PC-9 (cell line): ENCODE data around the gene COL10A1.

Source experiments
- CTCF ChIP-seq: fragments of 200-600 bp; sonication (generic); conservative IDR thresholded peaks from 2 replicates; pipeline ENCODE4 v1.6.1; 2017; ENCODE audit warnings: mixed run types, antibody characterized with exemption, mild to moderate bottlenecking, moderate library complexity
- EZH2 ChIP-seq: fragments of 200-600 bp; sonication (generic); IDR thresholded peaks from 2 replicates; pipeline ENCODE4 v1.8.0; 2017; ENCODE audit warnings: antibody characterized with exemption, low read depth

GRCh38 chr6:116158641-116159040 is 32.7 kb upstream of the COL10A1 start:
- no peak for TF ChIP-seq CTCF
- TF ChIP-seq EZH2 = no peak
